ENCODE results near the gene COL27A1. TPM values are rescaled to one million over a fixed set of nuclear protein-coding genes. Genes with fewer than 3 reads are reported as not detected.

The COL27A1 gene
- total RNA-seq, 5 donors from 2014 or later (not counting 1 experiment from before 2014, with no cell fraction given): 0.53 to 1.7 (median 0.95) TPM

DNA sequence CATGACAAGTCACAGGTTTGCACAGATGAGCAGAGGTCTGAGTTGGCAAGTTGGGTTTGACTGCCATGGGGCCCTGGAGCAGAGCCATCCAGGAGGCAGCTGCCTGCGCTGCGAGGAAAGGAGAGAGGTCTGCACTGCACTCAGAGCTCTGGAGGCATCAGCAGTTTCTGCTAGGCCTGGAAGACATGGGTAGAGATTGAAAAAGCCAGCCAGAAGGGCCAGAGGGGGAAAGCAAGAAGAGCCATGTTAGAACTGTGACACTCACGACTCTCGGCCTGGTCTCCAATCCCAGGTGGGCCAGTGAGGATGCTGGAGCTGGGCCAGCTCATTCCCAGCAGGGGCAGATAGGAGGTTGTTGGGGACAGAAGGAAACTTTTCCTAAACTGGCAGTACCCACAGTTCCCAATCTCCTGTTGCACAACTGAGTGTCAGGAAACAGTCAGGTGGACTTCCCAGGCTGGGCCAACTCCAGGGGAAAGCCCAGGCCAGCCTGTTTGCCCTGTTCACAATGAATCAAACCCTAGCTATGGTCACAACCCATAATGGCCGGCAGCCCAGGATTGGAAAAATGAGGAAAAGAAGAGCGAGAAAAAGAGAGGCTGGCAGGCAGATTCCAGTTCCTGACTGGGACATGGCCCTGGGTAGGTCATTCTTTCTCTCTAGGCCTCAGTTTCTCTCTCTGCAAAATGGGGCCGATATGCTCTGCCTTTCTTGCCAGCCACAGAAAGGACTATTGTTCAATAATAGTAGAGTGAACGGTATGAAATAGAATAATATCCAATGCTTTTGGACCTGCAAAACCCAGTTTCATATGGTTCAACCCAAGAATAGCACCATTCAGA, 159.8 kb downstream of the COL27A1 start:
- Histone ChIP-seq H3K36me3 (ENCODE audit: control insufficient read depth in 2 of 2, extremely low read depth in 1 of 2, insufficient read depth in 1 of 2, low read length in 1 of 2) (no peaks in the 10 kb centered on the region), H3K9me3 (no peaks in the 10 kb centered on the region), H3K27ac (ENCODE audit: low read length) (no peak overlapping the region), H3K4me1 (ENCODE audit: control insufficient read depth in 1 of 2, extremely low read depth in 1 of 2, insufficient read depth in 2 of 2, low read length in 2 of 2) (no peaks in the 10 kb centered on the region), H3K4me3 (ENCODE audit: control insufficient read depth in 1 of 2, extremely low read depth in 1 of 2, low read length in 1 of 2) (no peak overlapping the region), H3K27me3 (replicated peaks in 1 of 2; ENCODE audit: control insufficient read depth in 2 of 2, extremely low read depth in 1 of 2, insufficient read depth in 2 of 2, low read length in 1 of 2) (peaks cover 0 to 16% of the 10 kb centered on the region in 2 experiments)
- no peaks in the 10 kb centered on the region for H3K9me3 Mint-ChIP-seq
- DNase-seq (peak in 2 of 35 experiments; percentile 4 to 10), ATAC-seq (replicated peaks in 1 of 4) (no peak)
- WGBS (ENCODE audit: insufficient coverage): 96% methylated on average over 5 of the region's 8 CpGs
- peaks cover 4 to 11% of the 10 kb centered on the region in 2 donors for H3K27me3 Mint-ChIP-seq
- no peaks in the 10 kb centered on the region for H3K4me1 Mint-ChIP-seq
- H3K4me3 Mint-ChIP-seq: no peak overlapping the region
- no peak overlapping the region for H3K27ac Mint-ChIP-seq
- H3K36me3 Mint-ChIP-seq: no peaks in the 10 kb centered on the region
- CTCF ChIA-PET: no interaction called here
- POLR2A ChIA-PET: no interaction called here

DNA sequence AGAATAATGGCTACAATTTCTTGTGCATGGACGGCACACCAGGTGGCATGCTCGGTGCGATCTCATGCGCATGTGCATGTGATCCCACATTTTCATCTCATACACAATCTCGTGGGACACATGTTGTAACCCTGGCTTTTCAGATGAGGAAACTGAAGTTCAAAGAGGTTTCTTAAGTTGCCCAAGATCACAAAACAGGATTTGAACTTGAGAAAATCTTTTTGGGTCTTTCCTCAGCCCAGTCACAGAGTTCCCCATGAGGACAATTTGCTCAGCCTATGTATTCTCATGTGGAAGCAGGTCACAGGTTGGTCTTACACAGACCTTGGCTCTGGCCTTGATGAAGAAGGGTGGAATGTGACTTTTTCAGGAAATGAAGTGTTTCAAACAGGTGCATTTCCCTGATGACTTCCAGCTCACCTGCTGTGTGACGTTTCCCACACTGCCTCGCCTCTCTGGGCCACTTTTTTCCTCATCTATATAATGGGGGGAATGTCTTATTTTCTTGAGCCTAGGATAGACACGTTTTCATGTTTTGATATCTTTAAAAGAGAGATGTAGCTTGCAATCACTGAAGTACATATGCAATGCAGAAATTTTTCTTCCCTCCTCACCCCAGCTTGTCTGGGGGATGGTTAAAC, 160.5 kb downstream of the COL27A1 start:
- DNase-seq: no peak
- CTCF ChIA-PET: no interaction called here

DNA sequence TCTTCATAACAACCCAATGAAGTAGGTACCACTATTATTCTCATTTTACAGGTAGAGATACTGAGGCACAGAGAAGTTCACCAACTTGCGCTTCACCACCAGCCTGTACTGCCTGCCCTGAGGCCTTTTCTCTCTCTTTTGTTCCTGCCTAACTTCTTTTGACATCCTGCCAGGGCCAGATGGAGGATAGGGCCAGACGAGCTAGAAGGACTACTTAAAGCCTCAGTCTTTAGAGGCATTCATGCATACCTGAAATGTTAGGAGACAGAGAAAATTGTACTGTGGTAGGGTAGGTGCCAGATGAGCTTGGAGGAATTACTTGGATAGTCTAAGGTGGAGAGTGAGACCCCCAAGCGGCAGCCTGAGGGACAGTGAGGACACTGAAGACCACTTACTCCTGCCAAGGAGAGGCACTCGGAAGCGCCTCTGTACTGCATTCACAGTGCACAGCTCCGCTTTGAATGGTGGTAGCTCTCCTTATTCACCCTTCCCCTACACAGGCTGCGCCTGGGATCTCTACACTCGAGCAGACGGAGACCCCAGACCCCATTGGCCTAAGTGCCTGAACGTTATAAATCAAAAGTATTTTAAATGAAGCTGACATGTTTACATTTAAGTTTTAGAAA, 161.4 kb downstream of the COL27A1 start:
- peaks cover 9 to 11% of the 10 kb centered on the region in 2 donors for H3K27me3 Mint-ChIP-seq
- no peak overlapping the region for H3K27ac Mint-ChIP-seq

More for the DNA sequence above, 160.5 kb downstream of the COL27A1 start:
- Histone ChIP-seq H3K4me1 (ENCODE audit: control insufficient read depth in 1 of 2, extremely low read depth in 1 of 2, insufficient read depth in 2 of 2, low read length in 2 of 2) (no peaks in the 10 kb centered on the region), H3K36me3 (ENCODE audit: control insufficient read depth in 2 of 2, extremely low read depth in 1 of 2, insufficient read depth in 1 of 2, low read length in 1 of 2) (no peaks in the 10 kb centered on the region), H3K27me3 (replicated peaks in 1 of 2; ENCODE audit: control insufficient read depth in 2 of 2, extremely low read depth in 1 of 2, insufficient read depth in 2 of 2, low read length in 1 of 2) (peaks cover 0 to 23% of the 10 kb centered on the region in 2 experiments), H3K4me3 (ENCODE audit: control insufficient read depth in 1 of 2, extremely low read depth in 1 of 2, low read length in 1 of 2) (no peak overlapping the region), H3K27ac (ENCODE audit: low read length) (no peak overlapping the region), H3K9me3 (no peaks in the 10 kb centered on the region)
- Mint-ChIP-seq H3K9me3 (no peaks in the 10 kb centered on the region), H3K27me3 (peaks cover 7 to 11% of the 10 kb centered on the region in 2 donors), H3K36me3 (no peaks in the 10 kb centered on the region), H3K27ac (no peak overlapping the region), H3K4me3 (no peak overlapping the region), H3K4me1 (no peaks in the 10 kb centered on the region)
- no peak for ATAC-seq (replicated peaks in 1 of 4)
- POLR2A ChIA-PET: no interaction called here
- 0% methylated on average over 1 of the region's 8 CpGs for WGBS (ENCODE audit: insufficient coverage)

DNA sequence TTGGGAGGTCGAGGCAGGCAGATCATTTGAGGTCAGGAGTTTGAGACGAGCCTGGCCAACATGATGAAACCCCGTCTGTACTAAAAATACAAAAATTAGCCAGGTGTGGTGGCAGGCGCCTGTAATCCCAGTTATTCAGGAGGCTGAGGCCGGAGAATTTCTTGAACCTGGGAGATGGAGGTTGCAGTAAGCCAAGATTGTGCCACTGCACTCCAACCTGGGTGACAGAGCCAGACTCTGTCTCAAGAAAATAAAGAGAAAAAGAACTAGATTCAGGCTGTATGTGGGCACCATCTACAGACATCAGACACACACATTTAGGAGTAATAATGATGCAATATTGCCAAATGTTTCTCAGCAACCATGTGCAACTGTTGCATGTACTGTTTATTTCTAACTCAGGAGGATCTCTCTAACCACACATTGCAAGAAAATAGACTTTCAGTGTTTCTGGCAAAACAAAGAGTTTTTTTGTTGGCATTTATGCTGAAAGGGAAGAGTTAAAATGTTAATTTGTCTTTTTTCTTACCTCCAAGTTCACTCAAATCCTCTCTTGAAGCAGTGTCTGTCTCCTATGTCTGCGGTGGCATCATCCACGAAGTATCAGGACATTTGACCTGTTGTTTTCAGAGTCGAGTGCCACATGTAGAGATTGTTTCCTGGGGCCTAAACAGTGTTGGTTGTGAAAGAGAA, 162.5 kb downstream of the COL27A1 start:
- no peaks in the 10 kb centered on the region for H3K36me3 Mint-ChIP-seq
- peaks cover 11% of the 10 kb centered on the region in 2 donors for H3K27me3 Mint-ChIP-seq
- Histone ChIP-seq H3K9me3 (no peaks in the 10 kb centered on the region), H3K27ac (ENCODE audit: low read length) (no peak overlapping the region), H3K4me3 (ENCODE audit: control insufficient read depth in 1 of 2, extremely low read depth in 1 of 2, low read length in 1 of 2) (no peak overlapping the region), H3K27me3 (replicated peaks in 1 of 2; ENCODE audit: control insufficient read depth in 2 of 2, extremely low read depth in 1 of 2, insufficient read depth in 2 of 2, low read length in 1 of 2) (peaks cover 0 to 36% of the 10 kb centered on the region in 2 experiments), H3K36me3 (ENCODE audit: control insufficient read depth in 2 of 2, extremely low read depth in 1 of 2, insufficient read depth in 1 of 2, low read length in 1 of 2) (no peaks in the 10 kb centered on the region), H3K4me1 (ENCODE audit: control insufficient read depth in 1 of 2, extremely low read depth in 1 of 2, insufficient read depth in 2 of 2, low read length in 2 of 2) (no peaks in the 10 kb centered on the region)
- no peak overlapping the region for H3K4me3 Mint-ChIP-seq
- POLR2A ChIA-PET: no interaction called here
- H3K4me1 Mint-ChIP-seq: no peaks in the 10 kb centered on the region
- no peaks in the 10 kb centered on the region for H3K9me3 Mint-ChIP-seq
- no peak for DNase-seq
- CTCF ChIA-PET: interaction anchor here in 1 of 2 donors (0.7 kb wide), 1 partner anchor 8 kb away, joined by 4 read pairs; no protein-coding TSS in a partner anchor
- WGBS (ENCODE audit: insufficient coverage): 71% methylated on average over 8 of the region's 8 CpGs
- no peak overlapping the region for H3K27ac Mint-ChIP-seq
- no peak for ATAC-seq (replicated peaks in 1 of 4)

More for the DNA sequence above, 161.4 kb downstream of the COL27A1 start:
- no peaks in the 10 kb centered on the region for H3K9me3 Mint-ChIP-seq
- ATAC-seq (replicated peaks in 1 of 4) (no peak), DNase-seq (peak in 2 of 35 experiments; percentile 3 to 4)
- no CpG with 5 or more reads among the region's 10 CpGs for WGBS (ENCODE audit: insufficient coverage)
- no peak overlapping the region for H3K27ac ChIP-seq (ENCODE audit: low read length)
- H3K4me1 Mint-ChIP-seq: no peaks in the 10 kb centered on the region
- POLR2A ChIA-PET: no interaction called here
- peaks cover 0 to 28% of the 10 kb centered on the region in 2 experiments for H3K27me3 ChIP-seq (replicated peaks in 1 of 2; ENCODE audit: control insufficient read depth in 2 of 2, extremely low read depth in 1 of 2, insufficient read depth in 2 of 2, low read length in 1 of 2)
- no peaks in the 10 kb centered on the region for H3K4me1 ChIP-seq (ENCODE audit: control insufficient read depth in 1 of 2, extremely low read depth in 1 of 2, insufficient read depth in 2 of 2, low read length in 2 of 2)
- H3K36me3 Mint-ChIP-seq: no peaks in the 10 kb centered on the region
- H3K4me3 ChIP-seq (ENCODE audit: control insufficient read depth in 1 of 2, extremely low read depth in 1 of 2, low read length in 1 of 2): no peak overlapping the region
- H3K36me3 ChIP-seq (ENCODE audit: control insufficient read depth in 2 of 2, extremely low read depth in 1 of 2, insufficient read depth in 1 of 2, low read length in 1 of 2): no peaks in the 10 kb centered on the region
- CTCF ChIA-PET: interaction anchor here in 1 of 2 donors (0.6 to 0.7 kb wide), 2 partner anchors 7 to 698 kb away, joined by 4 read pairs; no protein-coding TSS in a partner anchor
- H3K4me3 Mint-ChIP-seq: no peak overlapping the region
- no peaks in the 10 kb centered on the region for H3K9me3 ChIP-seq

DNA sequence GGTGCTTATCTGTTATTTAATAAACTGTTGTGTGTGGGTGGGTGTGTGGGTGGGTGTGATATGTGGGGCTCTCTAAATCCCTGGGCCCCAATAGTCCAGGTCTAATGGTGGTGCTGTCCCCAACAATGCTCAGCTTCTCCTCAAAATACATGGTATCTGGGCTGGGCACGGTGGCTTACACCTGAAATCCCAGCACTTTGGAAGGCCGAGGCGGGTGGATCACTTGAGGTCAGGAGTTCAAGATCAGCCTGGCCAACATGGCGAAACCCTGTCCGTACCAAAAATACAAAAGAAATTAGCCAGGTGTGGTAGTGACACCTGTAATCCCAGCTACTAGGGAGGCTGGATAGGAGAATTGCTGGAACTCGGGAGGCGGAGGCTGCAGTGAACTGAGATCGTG, 163.1 kb downstream of the COL27A1 start:
- no peak overlapping the region for H3K27ac Mint-ChIP-seq
- POLR2A ChIA-PET: no interaction called here
- H3K4me3 ChIP-seq (ENCODE audit: control insufficient read depth in 1 of 2, extremely low read depth in 1 of 2, low read length in 1 of 2): no peak overlapping the region
- WGBS (ENCODE audit: insufficient coverage): 90% methylated on average over 8 of the region's 8 CpGs
- CTCF ChIA-PET: no interaction called here
- H3K4me3 Mint-ChIP-seq: no peak overlapping the region
- H3K4me1 ChIP-seq (ENCODE audit: control insufficient read depth in 1 of 2, extremely low read depth in 1 of 2, insufficient read depth in 2 of 2, low read length in 2 of 2): no peaks in the 10 kb centered on the region
- H3K9me3 Mint-ChIP-seq: no peaks in the 10 kb centered on the region
- peaks cover 11% of the 10 kb centered on the region in 2 donors for H3K27me3 Mint-ChIP-seq
- peaks cover 0 to 36% of the 10 kb centered on the region in 2 experiments for H3K27me3 ChIP-seq (replicated peaks in 1 of 2; ENCODE audit: control insufficient read depth in 2 of 2, extremely low read depth in 1 of 2, insufficient read depth in 2 of 2, low read length in 1 of 2)
- H3K9me3 ChIP-seq: no peaks in the 10 kb centered on the region
- H3K27ac ChIP-seq (ENCODE audit: low read length): no peak overlapping the region
- no peak for ATAC-seq (replicated peaks in 1 of 4)
- no peaks in the 10 kb centered on the region for H3K4me1 Mint-ChIP-seq
- H3K36me3 ChIP-seq (ENCODE audit: control insufficient read depth in 2 of 2, extremely low read depth in 1 of 2, insufficient read depth in 1 of 2, low read length in 1 of 2): no peaks in the 10 kb centered on the region
- DNase-seq: peak in 1 of 35 experiments; percentile 5
- no peaks in the 10 kb centered on the region for H3K36me3 Mint-ChIP-seq

DNA sequence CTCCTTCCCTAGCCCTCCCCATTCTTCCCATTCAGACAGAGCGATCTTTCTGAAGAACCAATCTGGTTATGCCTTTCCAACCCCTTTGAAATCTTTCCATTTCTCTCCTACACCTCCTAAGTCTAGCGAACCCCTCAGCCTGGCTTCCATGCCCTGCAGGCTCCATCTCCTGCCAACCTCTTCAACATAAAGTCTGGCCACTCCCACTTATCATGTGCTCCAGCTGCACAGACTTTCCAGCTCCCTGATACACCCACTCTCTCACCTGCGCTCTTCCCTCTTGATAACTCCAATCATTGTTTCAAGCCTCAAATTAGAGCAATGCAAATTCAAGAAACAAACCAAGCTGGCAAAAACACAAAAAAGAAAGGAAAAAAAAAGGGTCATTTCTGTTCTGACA, 163.8 kb downstream of the COL27A1 start:
- Histone ChIP-seq H3K9me3 (no peaks in the 10 kb centered on the region), H3K27me3 (replicated peaks in 1 of 2; ENCODE audit: control insufficient read depth in 2 of 2, extremely low read depth in 1 of 2, insufficient read depth in 2 of 2, low read length in 1 of 2) (peaks cover 0 to 36% of the 10 kb centered on the region in 2 experiments), H3K4me1 (ENCODE audit: control insufficient read depth in 1 of 2, extremely low read depth in 1 of 2, insufficient read depth in 2 of 2, low read length in 2 of 2) (no peaks in the 10 kb centered on the region), H3K36me3 (ENCODE audit: control insufficient read depth in 2 of 2, extremely low read depth in 1 of 2, insufficient read depth in 1 of 2, low read length in 1 of 2) (no peaks in the 10 kb centered on the region), H3K27ac (ENCODE audit: low read length) (no peak overlapping the region), H3K4me3 (ENCODE audit: control insufficient read depth in 1 of 2, extremely low read depth in 1 of 2, low read length in 1 of 2) (no peak overlapping the region)
- ChIA-PET CTCF (no interaction called here), POLR2A (no interaction called here)
- H3K4me3 Mint-ChIP-seq: no peak overlapping the region
- no peaks in the 10 kb centered on the region for H3K4me1 Mint-ChIP-seq
- H3K36me3 Mint-ChIP-seq: no peaks in the 10 kb centered on the region
- no peak overlapping the region for H3K27ac Mint-ChIP-seq
- DNase-seq (peak in 1 of 35 experiments; percentile 14), ATAC-seq (replicated peaks in 1 of 4) (no peak)
- H3K9me3 Mint-ChIP-seq: no peaks in the 10 kb centered on the region
- WGBS (ENCODE audit: insufficient coverage): 80% methylated on average over 2 of the region's 3 CpGs
- H3K27me3 Mint-ChIP-seq: peaks cover 11% of the 10 kb centered on the region in 2 donors

Measured in T-cell (primary cell).